HL-60 (cell line): ENCODE results near the gene ST3GAL4.

Experiments used
- DNase-seq, 2 experiments: peaks; one replicate each; pipeline ENCODE4 v3.0.0-alpha.2; 2010 to 2020; ENCODE audit warnings: low read depth in 1 of 2, low spot score in 1 of 2
- H3K27ac ChIP-seq: fragments of 250-450 bp; sonication (Bioruptor Pico); replicated peaks from 2 replicates; pipeline ENCODE4 v1.5.1; 2020; ENCODE audit warnings: mild to moderate bottlenecking, moderate library complexity
- H3K27me3 ChIP-seq: fragments of 250-450 bp; sonication (Bioruptor Pico); 2 replicates; pipeline ENCODE4 v1.5.1; 2021; ENCODE audit warnings: mild to moderate bottlenecking, moderate library complexity; ENCODE audit not compliant: insufficient read depth, poor library complexity, severe bottlenecking
- H3K4me3 ChIP-seq: replicated peaks from 2 replicates; pipeline ENCODE4 v1.5.1; 2011; ENCODE audit warnings: mild to moderate bottlenecking, control low read depth, low read length; ENCODE audit not compliant: insufficient read depth
- CTCF ChIP-seq: IDR thresholded peaks from one replicate; pipeline ENCODE4 v1.5.1; 2011; ENCODE audit warnings: low read length, control low read depth, inconsistent platforms; ENCODE audit not compliant: insufficient read depth
- GABPA ChIP-seq: IDR thresholded peaks from 2 replicates; pipeline ENCODE4 v1.6.1; 2012; ENCODE audit warnings: low read depth
- POLR2AphosphoS5 ChIP-seq: IDR thresholded peaks from 2 replicates; pipeline ENCODE4 v1.6.1; 2012; ENCODE audit warnings: low read depth
- REST ChIP-seq: IDR thresholded peaks from 2 replicates; pipeline ENCODE4 v1.6.1; 2012; ENCODE audit warnings: low read depth; ENCODE audit not compliant: insufficient replicate concordance
- SPI1 ChIP-seq: IDR thresholded peaks from 2 replicates; pipeline ENCODE4 v1.6.1; 2012; ENCODE audit warnings: low read depth, mild to moderate bottlenecking, borderline replicate concordance

The ST3GAL4 gene

DNA sequence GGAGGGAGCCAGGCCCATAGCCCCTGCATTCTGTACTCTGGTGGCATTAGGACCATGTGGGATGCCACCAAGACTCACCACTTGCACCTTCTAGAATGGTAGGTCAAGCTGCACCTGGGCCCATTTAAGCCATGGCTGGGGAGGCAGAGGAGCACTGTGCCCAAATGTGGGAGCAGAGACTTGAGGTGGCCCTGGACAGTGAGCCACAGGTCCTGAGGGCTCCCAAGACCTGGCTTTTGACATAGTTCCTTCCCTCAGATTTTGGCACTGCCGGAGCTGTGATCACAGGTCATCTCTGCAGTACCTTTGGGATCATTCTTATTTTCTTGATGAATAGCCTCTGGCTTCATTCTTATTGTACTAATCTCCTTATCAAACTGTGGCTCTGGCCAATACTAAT is 43.2 kb downstream of the ST3GAL4 start:
- no peak for TF ChIP-seq CTCF
- no peak for TF ChIP-seq REST
- no peak for TF ChIP-seq SPI1
- no peak for TF ChIP-seq GABPA
- no peak; the same call in 1 of the 2 replicates for TF ChIP-seq POLR2AphosphoS5
- no peak overlapping the region for H3K27ac ChIP-seq
- H3K4me3 ChIP-seq, result no peak overlapping the region
- H3K27me3 ChIP-seq, result no peaks in the 10 kb centered on the region
- no peak for DNase-seq

DNA sequence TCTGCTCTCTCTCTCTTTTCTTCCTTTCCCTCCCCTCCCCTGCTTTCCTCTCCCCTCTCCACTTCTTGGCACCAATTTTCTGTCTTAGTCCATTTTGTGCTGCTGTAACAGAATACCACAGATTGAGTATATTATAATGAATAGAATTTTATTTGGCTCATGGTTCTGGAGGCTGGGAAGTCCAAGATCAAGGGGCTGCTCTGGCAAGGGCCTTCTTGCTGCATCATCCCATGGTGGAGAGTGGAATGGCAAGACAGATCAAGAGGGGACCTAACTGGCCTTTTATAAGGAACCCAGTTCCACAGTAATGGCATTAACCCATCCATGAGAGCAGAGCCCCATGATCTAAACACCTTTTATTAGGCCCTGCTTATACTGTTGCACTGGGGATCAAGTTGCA is 44.5 kb downstream of the ST3GAL4 start:
- TF ChIP-seq SPI1, result no peak
- no peak for TF ChIP-seq POLR2AphosphoS5
- TF ChIP-seq CTCF, result no peak
- TF ChIP-seq GABPA, result no peak
- no peak for TF ChIP-seq REST
- Histone ChIP-seq H3K27me3 (no peaks in the 10 kb centered on the region), H3K4me3 (no peak overlapping the region), H3K27ac (no peak overlapping the region)
- DNase-seq, result no peak

- Histone ChIP-seq H3K27ac (no peak overlapping the region), H3K27me3 (no peaks in the 10 kb centered on the region), H3K4me3 (no peak overlapping the region)
- TF ChIP-seq SPI1, result no peak
- TF ChIP-seq CTCF, result no peak
- no peak for TF ChIP-seq POLR2AphosphoS5
- TF ChIP-seq GABPA, result no peak
- no peak for TF ChIP-seq REST
- no peak for DNase-seq
These were observed 45.0 kb downstream of the ST3GAL4 start for GRCh38 chr11:126400479-126400878.
